HG03575 (cell line): ENCODE data around the gene BCL10.

Experiments used
- ATAC-seq: cut with Tn5 transposase; IDR thresholded peaks from one replicate; pipeline ENCODE4 v1.9.1; 2021; ENCODE audit not compliant: unreplicated experiment, insufficient number of reproducible peaks, low FRiP score; ENCODE audit errors: extremely low read depth

Gene BCL10

DNA sequence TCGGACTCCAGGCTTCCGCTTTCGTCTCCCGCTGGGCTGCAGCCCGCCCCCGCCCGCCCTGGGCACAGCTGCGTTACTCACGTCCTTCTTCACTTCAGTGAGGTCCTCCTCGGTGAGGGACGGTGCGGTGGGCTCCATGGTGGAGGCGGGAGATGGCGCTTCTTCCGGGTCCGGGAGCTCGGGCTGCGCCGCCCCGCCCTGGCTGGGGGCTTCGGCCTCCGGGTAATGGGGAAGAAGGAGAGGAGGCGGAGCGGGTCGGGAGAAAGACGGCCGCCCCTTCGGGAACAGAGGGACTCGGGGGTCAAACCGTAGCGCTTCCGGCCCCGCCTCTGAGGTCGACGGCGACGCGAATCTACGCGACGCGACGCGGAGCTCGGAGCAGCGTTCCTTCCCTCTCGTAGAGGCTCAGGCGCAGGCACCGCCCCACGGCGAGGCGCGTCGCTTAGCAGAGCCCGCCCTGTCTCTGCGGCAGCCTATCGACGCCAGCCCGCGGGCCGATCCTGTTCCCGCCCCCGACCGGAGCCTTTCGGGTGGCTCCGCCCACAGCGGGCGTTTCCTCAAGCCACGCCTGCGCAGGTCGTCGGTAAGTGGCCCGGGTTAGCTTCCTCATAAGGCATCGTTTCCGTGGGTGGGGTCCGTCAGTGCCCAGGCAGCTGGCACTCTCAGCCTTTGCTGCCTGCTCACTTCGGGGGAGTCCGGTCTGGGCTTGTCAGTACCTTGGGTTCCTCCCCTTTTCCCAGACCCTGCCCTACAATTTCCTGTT lies at the start of gene BCL10:
Gene BCL10, minus strand, starts transcription at position 418 of the 763 bp plus-strand sequence. Its CDS starts 280 bp downstream, at position 138.
- ATAC-seq: peak; percentile 79

DNA sequence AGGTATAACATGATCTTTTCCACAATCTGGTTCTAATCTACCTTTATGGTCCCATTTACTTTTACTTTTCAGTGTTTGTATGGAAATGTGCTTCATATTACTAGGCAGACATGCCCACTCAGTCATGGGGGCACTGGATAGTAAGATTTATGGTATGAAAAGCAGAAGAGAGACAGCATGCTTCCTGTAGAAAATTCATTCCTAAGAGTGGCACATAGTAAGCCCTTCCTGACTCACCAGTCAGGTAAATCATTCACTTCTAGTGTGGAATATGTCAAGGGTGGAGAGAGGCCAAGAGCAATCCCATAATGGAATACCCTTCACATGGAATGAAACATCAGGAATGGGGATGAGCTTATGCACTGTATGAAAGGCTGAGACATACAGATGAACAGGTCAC lies 49.5 kb upstream of the BCL10 start:
- ATAC-seq: no peak

DNA sequence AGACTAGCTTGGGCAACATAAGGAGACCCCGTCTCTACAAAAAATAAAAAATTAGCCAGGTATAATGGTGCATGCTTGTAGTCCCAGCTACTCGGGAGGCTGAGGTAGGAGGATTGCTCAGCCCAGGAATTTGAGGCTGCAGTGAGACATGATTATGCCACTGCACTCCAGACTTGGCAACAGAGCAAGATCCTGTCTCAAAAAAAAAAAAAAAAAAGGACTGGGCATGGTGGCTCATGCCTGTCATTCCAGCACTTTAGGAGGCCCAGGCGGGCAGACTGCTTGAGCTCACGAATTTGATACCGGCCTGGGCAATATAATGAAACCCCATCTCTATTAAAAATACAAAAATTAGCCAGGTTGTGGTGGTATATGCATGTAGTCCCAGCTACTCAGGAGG lies 47.3 kb upstream of the BCL10 start:
- no peak for ATAC-seq

DNA sequence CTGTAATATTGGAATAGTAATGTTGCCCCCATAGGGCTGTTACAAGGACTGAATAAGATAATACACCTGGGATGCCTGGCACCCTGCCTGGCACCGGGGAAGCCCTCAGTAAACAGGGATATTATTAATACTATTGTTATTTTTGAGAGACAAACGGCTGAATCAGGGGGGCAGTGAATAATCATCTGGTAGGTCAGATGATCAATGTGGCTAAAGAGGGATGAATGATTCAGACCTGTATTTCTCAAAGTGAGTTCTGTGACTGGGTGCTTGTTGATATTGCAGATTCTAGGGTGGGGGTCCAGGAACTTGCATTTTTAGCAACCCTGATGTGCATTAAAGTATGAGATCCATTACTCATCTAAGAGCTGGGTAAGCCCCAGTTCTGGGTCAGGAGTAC lies 46.2 kb upstream of the BCL10 start:
- ATAC-seq: no peak

DNA sequence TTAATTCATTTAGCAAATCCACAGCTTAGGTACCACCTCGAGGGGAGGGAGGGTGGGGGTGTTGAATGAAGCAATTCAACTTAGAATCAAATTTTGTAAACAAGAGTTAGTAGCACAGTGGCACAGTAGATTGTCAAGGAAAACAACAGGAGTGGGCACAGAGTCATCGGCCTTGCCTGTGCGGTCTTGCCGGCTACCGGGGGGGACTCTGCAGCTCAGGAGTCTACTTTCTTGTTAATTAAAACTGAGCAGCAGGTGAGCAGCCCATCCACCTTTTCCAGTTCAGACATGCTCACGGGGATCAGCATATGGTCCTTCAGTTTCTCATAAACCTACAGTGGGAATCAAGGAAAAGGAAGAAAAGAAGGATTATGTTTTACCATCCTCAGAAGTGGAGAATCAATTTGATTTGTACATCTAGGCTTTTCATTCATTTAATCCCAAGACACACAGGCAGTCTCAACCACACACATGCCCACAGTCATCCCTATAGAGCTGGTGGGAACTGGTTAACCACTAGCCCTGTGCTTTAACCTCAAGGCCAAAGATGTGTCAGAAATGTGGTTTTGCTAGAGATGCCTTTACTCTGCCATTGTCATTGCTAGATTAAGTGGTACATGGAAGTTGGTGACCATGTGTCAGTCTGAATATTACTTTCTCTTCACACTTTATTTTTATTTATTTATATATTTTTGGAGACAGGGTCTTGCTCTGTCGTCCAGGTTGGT lies 45.0 kb upstream of the BCL10 start:
- no peak for ATAC-seq

DNA sequence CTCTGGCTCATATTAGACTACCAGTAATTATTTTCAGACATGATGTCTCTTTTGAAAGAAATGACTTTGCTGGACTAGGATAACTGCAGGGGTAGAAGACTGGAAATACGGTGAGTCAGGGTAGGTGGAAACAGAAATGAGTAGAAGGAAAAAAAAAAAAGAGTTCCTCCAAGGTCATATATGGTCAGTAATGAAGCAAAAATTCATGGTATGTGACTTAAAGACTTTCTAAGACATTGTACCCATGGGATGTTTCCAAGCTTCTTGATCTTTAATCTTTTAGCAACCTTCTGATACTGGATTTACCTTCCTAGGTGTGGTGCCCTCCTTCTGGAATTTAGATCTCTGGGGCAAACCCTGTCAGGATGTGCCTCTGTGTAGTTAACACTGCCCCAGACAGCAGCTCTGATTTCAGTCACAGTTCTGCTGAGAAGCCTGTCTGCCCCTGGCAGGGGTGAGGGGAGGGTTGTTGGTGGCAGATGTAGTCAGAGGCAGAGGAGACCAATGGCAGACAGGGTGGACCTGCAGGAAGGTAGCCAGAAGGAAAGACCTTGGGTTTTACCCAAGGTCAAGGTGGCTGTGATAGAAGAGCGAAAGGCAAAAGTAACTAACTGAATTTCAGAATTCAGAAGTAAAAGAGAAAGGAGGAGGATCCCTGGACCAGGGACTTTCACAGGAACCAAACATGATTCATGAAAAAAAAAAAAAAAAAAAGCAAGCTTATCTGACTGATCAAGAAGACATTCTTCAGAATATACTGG lies 44.1 kb upstream of the BCL10 start:
- no peak for ATAC-seq

DNA sequence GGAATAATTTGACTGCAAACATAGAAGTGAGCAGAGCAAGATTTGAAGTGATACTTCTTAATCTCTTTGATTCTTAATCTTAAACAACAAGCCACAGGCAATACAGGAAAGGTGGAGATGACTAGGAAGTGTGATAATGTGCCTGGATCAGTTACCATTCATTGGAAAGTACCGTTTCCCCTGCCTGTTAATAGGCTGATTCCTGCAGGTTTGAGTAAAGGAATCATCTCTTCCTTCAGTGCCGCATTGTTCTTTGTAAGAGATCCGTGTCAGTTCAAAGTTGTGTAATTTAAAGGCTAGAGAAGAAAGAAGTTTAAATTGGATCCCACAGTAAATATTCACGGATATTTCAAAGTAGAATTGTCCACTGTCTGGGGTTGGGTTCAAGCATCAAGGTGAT lies 43.5 kb upstream of the BCL10 start:
- ATAC-seq: no peak

DNA sequence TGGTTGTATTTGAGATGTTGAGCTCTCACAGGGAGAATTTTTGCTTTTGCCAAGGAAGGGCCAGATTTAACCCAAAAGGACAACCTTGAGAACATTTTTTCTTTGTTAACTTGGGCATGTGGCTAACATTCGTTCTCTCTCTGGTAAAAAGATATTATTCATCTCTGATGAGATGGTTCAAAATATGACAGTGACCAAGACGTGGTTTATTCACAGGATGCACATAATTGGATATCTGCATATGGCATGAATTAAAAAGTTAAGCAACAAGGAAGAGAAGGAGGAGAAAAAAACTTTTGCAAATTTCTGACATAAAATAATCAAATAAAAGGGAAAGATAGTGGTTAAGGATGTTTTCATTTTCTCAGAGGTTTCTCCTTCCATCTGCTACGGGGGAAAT lies 43.1 kb upstream of the BCL10 start:
- ATAC-seq: no peak

DNA sequence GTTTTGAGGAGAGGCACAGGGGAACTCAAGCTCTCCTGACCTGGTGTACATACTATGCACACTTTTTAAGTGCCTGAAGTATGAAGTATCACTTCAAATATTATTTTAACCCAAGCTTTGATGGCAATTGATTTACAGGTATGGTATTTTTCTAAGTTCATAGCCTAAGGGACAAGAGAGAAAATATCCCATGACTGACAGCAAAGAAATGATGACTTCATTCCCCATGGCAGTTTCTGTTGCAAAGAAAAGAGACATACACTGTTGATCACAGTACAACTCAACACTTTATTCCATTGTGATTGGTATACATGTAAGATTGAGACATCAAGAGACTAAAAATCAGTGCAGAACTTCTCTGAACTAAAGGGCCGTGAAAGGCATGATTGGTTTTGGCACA lies 41.8 kb upstream of the BCL10 start:
- ATAC-seq: no peak

DNA sequence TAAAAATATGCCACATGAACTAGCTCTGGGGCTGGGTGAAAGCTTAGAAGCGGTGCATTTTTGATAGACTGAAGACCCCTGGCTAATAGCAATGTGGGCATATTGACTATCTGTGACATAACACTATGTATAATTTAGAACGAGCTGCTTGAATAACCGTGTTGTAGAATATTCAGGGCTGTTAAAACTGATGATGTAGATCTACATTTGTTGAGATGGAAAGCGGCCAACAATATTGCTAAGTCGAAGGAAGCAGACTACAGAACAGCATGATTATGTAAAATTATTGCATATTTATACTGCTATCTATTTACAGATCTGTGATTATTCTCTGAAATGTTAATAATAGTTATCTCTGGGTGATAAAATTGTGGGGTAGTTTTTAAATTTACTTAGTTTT lies 41.1 kb upstream of the BCL10 start:
- ATAC-seq: no peak

DNA sequence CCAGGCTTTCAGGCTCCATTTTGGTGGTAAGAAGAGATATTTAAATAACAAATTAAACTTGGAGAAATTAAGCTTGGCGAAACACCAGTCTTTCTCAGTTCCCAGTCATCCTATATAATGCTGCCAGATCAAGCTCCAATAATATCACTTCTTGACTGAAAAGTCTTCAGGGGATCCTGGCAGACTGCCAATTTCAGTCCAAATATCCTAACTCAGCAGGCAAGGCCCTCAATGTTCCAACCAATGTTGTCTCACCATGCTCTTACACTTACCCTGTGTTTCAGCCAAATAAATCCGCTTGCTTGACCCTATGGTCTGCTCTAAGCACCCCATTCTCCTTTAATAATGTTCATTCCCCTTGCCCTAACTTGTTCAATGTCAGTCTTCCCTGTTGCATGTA lies 39.9 kb upstream of the BCL10 start:
- ATAC-seq: no peak

DNA sequence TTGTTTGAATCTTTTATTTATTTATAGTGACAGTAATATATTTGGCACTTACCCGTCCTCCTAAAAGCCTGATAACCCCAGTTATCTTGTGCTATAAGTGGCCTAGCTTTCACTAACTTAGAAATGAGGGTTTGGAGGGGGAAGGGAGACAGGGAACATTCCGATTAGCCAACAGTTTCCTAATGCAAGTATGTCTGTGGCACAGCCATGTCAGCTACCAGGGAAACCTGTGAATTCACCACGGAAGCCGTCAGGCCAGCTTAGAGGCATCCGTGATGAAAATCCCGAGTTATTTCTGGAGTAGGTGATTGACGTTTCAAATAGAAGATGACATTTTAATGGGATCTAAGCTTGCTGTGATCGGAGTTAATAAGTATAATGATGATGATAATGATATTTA lies 39.4 kb upstream of the BCL10 start:
- no peak for ATAC-seq

DNA sequence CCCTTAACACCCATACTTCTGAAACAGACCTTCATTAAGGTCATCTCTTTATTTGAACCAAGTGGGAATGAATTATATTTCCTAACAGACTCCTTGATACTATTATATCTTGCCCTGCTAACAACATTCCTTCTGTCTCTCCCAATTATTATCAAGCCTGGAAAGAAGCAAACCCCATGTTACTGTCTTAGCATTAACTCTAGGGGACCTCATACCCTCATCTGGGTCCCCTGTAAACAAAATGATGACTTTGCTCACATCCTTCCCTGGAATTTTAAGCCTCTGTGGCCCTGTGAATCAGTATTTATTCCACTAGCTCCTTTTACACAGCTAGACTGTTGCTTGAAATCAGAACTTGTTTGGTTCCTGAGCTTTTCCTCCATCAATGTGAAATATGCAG lies 38.3 kb upstream of the BCL10 start:
- ATAC-seq: no peak

DNA sequence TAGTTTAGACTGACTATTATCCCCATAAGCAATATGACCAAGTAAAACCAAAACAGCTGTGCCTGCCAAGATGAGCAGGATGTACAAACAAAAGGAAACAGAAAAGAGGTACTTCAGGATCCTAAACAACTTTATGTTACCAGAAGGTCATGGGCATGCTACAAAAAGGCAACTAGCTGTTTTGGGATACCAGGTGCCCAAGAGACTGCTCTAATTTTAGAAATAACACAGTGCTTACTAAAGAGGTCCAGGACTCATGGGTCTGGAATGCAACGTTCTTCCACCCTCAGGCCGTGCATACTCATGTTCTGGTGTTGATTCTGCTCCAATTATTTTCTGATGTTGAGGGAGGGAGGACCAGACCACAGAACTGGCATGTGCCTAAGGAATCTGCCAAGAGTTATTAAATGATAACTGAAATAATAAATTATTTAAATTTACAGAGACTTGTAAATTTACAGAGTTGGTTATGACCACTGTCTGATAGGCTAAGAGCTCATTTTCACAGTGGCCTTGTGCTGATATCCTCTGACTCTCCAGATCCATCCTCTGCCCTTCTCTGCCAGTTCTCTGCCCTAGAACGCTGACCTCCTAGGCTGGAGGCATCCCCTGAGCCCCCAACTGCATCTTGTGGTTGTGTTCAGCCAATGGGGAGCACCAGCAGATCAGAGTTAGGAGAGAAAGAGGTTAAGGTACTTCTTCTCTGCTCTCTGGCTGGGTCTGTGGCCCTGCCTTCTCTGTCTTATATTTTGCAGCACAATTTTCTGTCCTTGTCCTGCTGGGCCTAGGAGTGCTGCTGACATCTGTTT lies 37.7 kb upstream of the BCL10 start:
- no peak for ATAC-seq

DNA sequence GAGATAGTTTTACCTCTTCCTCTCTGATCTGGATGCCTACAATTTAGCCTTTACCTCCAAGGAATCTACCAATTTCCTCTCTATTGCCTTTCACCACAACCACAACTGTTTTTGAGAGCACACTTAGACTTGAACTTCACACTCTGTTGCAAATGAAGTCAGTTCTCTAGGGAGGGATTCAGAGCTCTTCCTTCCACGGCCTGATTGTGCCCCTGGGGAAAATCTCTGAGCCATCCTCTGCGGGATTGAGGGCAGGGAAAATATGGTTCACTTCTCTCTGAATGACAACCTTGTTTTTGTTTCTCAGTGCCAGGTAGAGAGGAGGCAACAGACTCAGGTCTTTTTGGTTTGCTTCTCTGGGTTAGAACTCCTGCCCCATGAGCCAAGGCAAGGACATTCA lies 35.4 kb upstream of the BCL10 start:
- no peak for ATAC-seq

DNA sequence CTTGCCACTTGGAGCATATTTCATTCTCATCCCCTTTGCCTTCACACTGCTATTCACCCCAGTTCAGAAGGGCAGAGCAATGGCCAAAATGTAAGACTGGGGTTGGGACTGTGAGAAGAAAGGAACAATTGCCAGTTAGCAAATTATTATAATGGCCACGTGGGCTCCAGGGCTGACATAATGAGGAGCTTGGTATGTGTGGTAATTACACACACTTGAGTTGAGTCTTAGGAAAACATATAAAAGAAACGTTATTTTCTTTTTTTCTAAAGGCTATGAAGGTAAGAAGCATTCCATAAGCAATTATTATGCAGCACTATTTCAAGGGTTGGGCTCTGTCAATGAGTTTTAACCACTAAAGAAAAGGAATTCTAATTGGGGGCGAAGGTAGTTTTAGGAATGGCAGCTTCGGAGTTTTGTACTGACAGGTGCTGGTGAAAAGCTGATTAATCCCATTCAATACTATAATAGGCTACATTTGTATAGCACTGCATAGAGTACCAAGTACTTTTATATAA lies 32.5 kb upstream of the BCL10 start:
- no peak for ATAC-seq

DNA sequence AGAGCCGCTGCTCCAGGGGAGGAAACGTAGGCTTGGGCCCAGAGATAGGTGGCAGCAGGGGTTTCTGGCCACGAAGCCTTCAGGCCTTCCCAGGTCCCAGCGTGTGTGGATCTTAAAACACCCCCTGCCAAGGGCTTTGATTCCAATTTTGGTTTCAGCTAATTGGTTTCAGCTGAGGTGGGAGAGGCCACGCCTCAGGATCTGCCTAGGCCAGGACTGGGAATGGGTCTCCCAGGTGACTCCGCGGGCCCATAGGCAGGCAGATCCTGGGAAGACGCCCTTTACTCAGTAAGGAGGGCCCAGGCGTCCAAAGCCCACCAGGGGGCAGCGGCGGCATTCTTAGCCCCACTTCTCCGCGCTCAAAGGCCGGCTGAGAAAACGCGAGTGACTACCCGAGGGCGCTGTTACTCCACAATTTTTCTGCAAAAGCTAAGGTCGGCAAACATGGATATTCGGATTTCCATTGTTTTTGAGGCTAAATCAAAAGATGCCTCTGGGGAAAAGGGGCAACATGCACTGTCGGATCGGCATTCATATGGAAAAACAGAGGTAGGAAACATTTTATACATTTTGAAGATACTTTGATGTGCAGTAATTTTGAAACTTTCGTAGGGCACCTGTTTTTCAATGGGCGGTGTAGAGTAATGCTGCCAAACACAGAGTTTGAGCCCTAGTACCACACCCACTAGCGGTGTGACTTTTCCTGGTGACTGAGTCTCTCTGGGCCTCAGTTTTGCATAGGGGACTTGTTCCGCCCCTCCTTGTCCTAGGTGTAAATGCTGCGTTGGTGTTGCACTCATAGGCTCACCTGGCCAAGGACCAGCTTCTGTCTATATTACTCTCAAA lies 31.8 kb upstream of the BCL10 start:
- ATAC-seq: peak; percentile 78

DNA sequence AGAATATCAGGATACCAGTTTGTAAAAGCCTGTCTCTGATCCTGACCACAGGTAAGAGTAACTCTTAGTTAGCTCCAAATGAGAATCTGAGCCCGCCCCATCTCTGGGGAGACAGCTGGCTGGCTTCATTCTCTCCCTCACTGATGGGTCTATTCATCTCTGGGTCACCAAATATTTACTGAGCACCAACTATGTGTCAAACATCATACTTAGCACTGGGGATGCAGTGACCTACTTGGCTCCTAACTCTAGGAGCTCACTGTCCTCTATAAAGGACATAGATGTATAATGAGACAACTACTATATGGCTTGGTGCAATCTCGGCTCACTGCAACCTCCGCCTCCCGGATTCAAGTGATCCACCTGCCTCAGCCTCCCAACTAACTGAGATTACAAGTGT lies 29.8 kb upstream of the BCL10 start:
- no peak for ATAC-seq
